HG02763 (cell line): ENCODE data around the gene BMP7.
"Not testable (repeated sequence)": the region's sequence is repeated elsewhere in the genome, so short reads cannot be mapped to it uniquely, and the experiment has no call there.

Source experiments
- ATAC-seq: cut with Tn5 transposase; IDR thresholded peaks from one replicate; pipeline ENCODE4 v1.9.1; 2021; ENCODE audit warnings: mild to moderate bottlenecking, moderate library complexity; ENCODE audit not compliant: unreplicated experiment

BMP7 gene

DNA sequence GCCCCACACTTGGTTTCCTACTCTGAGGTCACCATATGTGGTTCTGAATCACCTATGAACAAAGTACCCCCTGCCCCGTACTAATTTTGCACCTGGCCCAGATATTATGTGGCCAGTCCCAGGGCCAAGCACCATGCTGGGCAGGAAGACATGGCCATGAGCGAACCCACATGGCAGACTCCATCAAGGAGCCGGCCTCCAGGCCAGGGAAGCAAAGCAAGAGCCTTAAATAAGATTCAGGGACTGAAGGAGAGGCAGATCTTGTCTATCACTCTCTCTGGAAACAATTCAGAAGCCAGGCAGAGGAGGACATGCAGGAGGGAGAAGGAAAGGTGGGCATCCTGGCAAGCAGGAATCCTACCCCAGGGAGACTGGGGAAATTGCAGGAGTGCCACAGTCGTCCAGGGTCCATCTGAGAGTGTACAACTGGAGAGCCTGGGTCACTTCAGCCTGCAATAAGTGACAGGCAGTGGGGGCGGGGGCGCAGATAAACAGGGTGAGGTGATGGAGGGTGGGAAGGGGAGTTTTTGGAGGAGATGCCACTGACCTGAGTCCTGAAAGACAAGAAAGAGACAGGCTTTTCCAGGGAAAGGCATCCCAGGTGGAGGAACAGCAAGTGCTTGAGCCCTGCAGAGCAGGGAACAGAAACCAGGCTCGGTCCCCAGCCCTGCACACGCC is 2.1 kb upstream of the BMP7 start:
- ATAC-seq: no peak

- no peak for ATAC-seq
Observed at GRCh38 chr20:57267158-57267821, 849 bp upstream of the BMP7 start.

GRCh38 chr20:57265997-57266290 is 497 bp downstream of the BMP7 start:
- ATAC-seq: no peak

- ATAC-seq: no peak
Observed at GRCh38 chr20:57265336-57265996, 975 bp downstream of the BMP7 start.

GRCh38 chr20:57264908-57265335 is 1.5 kb downstream of the BMP7 start:
- not testable (repeated sequence) for ATAC-seq

DNA sequence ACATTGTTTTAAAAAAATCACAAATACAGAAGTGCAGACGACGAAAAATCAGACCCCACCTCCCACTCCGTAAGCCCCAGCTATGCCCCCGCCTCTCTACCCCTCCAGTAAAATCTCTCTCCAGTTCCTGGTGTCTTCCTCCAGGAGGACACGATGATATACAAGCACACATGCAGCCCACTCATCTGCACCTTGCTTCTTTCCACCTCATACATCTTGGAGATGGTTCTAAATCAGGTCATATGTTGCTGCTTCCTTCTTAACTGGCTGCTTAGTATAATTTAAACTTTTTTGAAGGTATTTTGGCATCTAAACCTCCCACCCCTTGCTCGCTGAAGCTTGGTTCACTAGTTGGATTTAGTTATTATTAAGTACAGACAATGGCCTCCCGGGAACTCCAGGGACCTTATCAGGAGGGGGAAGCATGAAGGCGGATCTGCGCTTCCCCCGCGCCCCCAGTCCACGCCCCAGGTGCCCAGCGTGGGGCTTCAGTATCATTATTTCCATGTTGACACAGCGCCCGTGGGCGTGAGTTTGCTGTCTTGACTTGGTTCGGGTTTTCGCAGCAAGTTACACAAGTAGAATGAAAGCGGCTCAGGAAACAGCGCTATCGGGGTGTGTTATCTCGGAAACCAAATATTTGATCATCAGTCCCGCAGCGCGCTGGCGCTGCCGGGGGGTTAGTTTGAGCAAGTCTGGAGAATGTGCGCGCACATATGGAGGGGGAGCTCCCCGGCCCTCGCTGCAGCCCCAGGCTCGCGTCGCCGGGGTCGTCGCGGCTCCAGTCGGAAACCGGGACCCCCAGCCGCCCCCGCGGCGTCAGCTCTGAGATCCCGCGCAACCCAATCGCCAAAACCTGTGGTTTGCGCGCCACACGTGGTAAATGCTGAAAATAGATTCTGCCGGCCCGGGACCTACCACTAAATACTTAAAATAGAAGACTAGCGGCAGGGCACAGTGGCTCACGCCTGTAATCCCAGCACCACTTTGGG is 2.3 kb downstream of the BMP7 start:
- ATAC-seq: no peak

DNA sequence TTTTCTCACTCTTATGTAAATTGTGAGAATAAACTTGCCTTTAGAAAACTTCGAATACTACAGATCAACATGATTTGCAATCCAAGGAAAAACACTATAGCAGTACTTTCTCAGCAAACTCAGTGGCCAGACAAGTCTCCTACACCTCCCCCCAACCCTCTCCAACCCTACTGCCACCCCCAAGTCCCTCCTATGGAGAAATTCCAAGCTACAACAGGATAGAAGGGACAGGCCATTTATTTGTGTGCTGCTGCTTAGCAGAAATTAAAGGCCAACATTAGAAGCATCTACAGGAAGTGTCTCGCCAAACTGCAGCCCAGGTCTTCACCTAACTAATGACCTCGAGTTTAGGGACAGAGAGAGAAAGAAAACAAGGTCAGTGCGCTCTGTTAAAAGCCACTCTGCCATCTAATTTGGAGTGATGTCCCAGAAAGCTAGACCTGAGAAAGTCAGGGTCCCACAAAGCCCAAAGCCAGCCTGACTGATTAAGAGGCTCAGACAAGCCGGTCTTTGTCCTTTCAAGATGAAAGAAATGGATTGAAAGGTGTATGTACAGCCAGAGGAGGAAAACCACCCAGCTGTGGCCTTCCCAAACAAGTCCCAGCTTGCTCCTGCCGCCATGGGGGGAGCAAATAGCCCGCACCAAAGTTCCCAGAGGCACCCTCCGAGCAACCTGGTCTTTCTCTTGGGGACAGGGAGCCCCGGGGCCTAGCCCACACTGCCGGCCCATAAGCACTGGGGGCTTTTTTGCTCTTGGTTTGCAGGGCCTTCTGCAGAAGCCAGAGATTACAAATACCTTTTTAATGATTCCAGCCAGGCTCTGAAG is 3.4 kb downstream of the BMP7 start:
- no peak for ATAC-seq

- ATAC-seq: no peak
Observed at GRCh38 chr20:57262301-57262700, 4.1 kb downstream of the BMP7 start.

DNA sequence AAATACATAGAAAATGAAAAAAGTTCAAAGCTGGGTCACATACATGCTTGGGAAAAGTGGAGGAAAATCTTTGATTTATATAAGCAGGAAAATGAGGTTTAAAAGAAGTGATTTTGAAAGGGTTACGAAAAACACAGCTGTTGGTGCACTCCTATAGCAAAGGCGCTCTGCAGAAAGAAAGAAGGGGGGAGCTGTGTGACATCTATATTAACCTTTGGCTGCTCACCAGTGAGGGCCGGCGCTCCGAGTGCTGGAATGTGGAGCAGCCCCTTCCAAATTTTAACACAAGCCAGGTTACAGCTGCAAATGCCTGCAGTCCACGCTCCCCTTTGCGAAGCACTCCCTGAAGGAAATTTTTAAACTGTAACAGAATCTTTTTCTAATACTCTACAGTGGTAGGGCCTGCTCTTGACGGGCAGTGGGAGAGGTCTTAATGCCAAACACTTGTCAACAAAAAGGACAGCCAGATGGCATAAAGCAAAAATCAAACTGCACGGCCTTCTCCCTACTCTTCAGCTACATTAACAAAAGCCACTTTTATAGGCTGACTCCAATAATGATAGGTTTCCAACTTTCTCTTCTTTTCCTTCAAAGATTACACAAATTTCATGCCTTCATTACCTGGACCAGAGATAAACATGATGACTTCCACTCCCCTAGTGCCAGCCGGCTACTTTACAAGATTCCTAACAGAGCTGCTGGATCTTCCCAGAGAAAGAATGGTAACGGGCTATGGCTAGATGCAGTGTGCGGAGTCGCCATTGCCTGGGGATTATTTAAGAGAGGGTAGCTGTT is 4.8 kb downstream of the BMP7 start:
- ATAC-seq: no peak

GRCh38 chr20:57260934-57261333 is 5.5 kb downstream of the BMP7 start:
- no peak for ATAC-seq

GRCh38 chr20:57259938-57260921 is 6.2 kb downstream of the BMP7 start:
- ATAC-seq: no peak

GRCh38 chr20:57259121-57259937 is 7.1 kb downstream of the BMP7 start:
- no peak for ATAC-seq

GRCh38 chr20:57257701-57258453 is 8.6 kb downstream of the BMP7 start:
- ATAC-seq: no peak

- ATAC-seq: no peak
Observed at GRCh38 chr20:57256908-57257307, 9.5 kb downstream of the BMP7 start.

GRCh38 chr20:57256205-57256604 is 10.2 kb downstream of the BMP7 start:
- no peak for ATAC-seq

GRCh38 chr20:57255183-57255582 is 11.3 kb downstream of the BMP7 start:
- no peak for ATAC-seq
